ENCODE results near the gene DAAM2.

- no peak for TF ChIP-seq CTCF (conservative IDR thresholded peaks at IDR 0.05; ENCODE audit: low read length)
- TF ChIP-seq EZH2phosphoT487 (IDR thresholded peaks at IDR 0.05; ENCODE audit: borderline replicate concordance, low read depth, low read length) = no peak
These were observed 97.1 kb downstream of the DAAM2 start for GRCh38 chr6:39889229-39889628.

Data from OCI-LY7 (cell line).